SK-N-SH treated with all-trans-retinoic acid at 6 μM for 48 hours (cell line): Measurements from ENCODE around the gene MC5R.
"Not testable (repeated sequence)": the region's sequence is repeated elsewhere in the genome, so short reads cannot be mapped to it uniquely, and the experiment has no call there.

ENCODE experiments used
- ATAC-seq: fragments of 200-7000 bp; cut with Tn5 transposase; 3 replicates; pipeline ENCODE4 v1.9.1; 2020; ENCODE audit warnings: mild to moderate bottlenecking, moderate library complexity
- ARNTL ChIP-seq: fragments of 450-650 bp; formaldehyde crosslinking; IDR thresholded peaks from 2 replicates; pipeline ENCODE4 v1.5.0; 2020; ENCODE audit warnings: low read depth, mild to moderate bottlenecking, moderate library complexity, borderline replicate concordance
- BACH2 ChIP-seq: fragments of 250-450 bp; sonication (Bioruptor Pico); IDR thresholded peaks from 2 replicates; pipeline ENCODE4 v1.9.0; 2021; ENCODE audit warnings: mild to moderate bottlenecking, borderline replicate concordance
- CREB5 ChIP-seq: fragments of 250-450 bp; sonication (Bioruptor Pico); IDR thresholded peaks from 2 replicates; pipeline ENCODE4 v1.5.1; 2020; ENCODE audit warnings: low read depth, mild to moderate bottlenecking, moderate library complexity
- ESRRG ChIP-seq: fragments of 250-450 bp; sonication (Bioruptor Pico); IDR thresholded peaks from 2 replicates; pipeline ENCODE4 v1.6.1; 2021; ENCODE audit warnings: mild to moderate bottlenecking
- GLIS3 ChIP-seq: fragments of 250-450 bp; sonication (Bioruptor Pico); IDR thresholded peaks from 2 replicates; pipeline ENCODE4 v1.5.0; 2020; ENCODE audit warnings: mild to moderate bottlenecking, moderate library complexity
- OSR1 ChIP-seq: fragments of 250-450 bp; sonication (Bioruptor Pico); IDR thresholded peaks from 2 replicates; pipeline ENCODE4 v1.8.0; 2022; ENCODE audit warnings: moderate library complexity, mild to moderate bottlenecking, inconsistent platforms
- PATZ1 ChIP-seq: fragments of 250-450 bp; sonication (Bioruptor Pico); IDR thresholded peaks from 2 replicates; pipeline ENCODE4 v1.8.0; 2020; ENCODE audit warnings: mild to moderate bottlenecking, moderate library complexity, borderline replicate concordance
- POU6F1 ChIP-seq: fragments of 250-450 bp; sonication (Bioruptor Pico); IDR thresholded peaks from 2 replicates; pipeline ENCODE4 v1.8.0; 2021; ENCODE audit warnings: low read depth, mild to moderate bottlenecking, moderate library complexity, borderline replicate concordance
- RARB ChIP-seq: fragments of 250-450 bp; sonication (Bioruptor Pico); IDR thresholded peaks from 2 replicates; pipeline ENCODE4 v1.8.0; 2021; ENCODE audit warnings: mild to moderate bottlenecking, moderate library complexity
- SNAI2 ChIP-seq: fragments of 250-450 bp; sonication (Bioruptor Pico); IDR thresholded peaks from 2 replicates; pipeline ENCODE4 v1.5.0; 2020; ENCODE audit warnings: mild to moderate bottlenecking, moderate library complexity
- TCF4 ChIP-seq: fragments of 250-450 bp; sonication (Bioruptor Pico); IDR thresholded peaks from 2 replicates; pipeline ENCODE4 v1.8.0; 2021; ENCODE audit warnings: mild to moderate bottlenecking, moderate library complexity, borderline replicate concordance
- TOX ChIP-seq: fragments of 250-450 bp; sonication (Bioruptor Pico); IDR thresholded peaks from 2 replicates; pipeline ENCODE4 v1.8.0; 2021; ENCODE audit warnings: mild to moderate bottlenecking, moderate library complexity, borderline replicate concordance
- TSHZ2 ChIP-seq: fragments of 250-450 bp; sonication (Bioruptor Pico); IDR thresholded peaks from 2 replicates; pipeline ENCODE4 v1.5.0; 2020; ENCODE audit warnings: mild to moderate bottlenecking, moderate library complexity
- ZNF70 ChIP-seq: fragments of 450-650 bp; formaldehyde crosslinking; IDR thresholded peaks from 2 replicates; pipeline ENCODE4 v1.5.0; 2020; ENCODE audit warnings: mild to moderate bottlenecking, moderate library complexity

MC5R gene

GRCh38 chr18:13849791-13850190 lies 25.8 kb downstream of the MC5R start:
- ATAC-seq, result no peak
- no peak for TF ChIP-seq RARB
- TF ChIP-seq CREB5 (CRISPR knock-in tag), result no peak
- no peak for TF ChIP-seq TCF4
- TF ChIP-seq ARNTL, result no peak
- no peak for TF ChIP-seq BACH2 (CRISPR knock-in tag)
- no peak for TF ChIP-seq POU6F1 (CRISPR knock-in tag)

GRCh38 chr18:13862898-13863297 lies 38.9 kb downstream of the MC5R start:
- not testable (repeated sequence) for ATAC-seq

- TF ChIP-seq ZNF70, result no peak
- TF ChIP-seq ESRRG (CRISPR knock-in tag), result no peak
- TF ChIP-seq PATZ1 (CRISPR knock-in tag), result no peak
- TF ChIP-seq BACH2 (CRISPR knock-in tag), result no peak
- TF ChIP-seq GLIS3, result no peak
- TF ChIP-seq, all 23 proteins: peak for 0
- no peak; the same call in 2 of the 3 replicates for ATAC-seq
These were observed 44.7 kb downstream of the MC5R start for GRCh38 chr18:13868501-13869271.

- TF ChIP-seq CREB5 (CRISPR knock-in tag) (no peak), SNAI2 (CRISPR knock-in tag) (no peak), TCF4 (no peak), ZNF70 (no peak), OSR1 (CRISPR knock-in tag) (no peak), GLIS3 (no peak), TSHZ2 (CRISPR knock-in tag) (no peak), PATZ1 (CRISPR knock-in tag) (no peak), TOX (CRISPR knock-in tag) (no peak)
- no peak for ATAC-seq
These were observed 47.8 kb downstream of the MC5R start for GRCh38 chr18:13871701-13872100.
